Mesendoderm (in vitro differentiated cells): Measurements from ENCODE around the gene POLR3H.
"Not testable (repeated sequence)": the region's sequence is repeated elsewhere in the genome, so short reads cannot be mapped to it uniquely, and the experiment has no call there.

Source experiments
- DNase-seq: peaks from one replicate; pipeline ENCODE4 v3.0.0; 2013
- H2AK5ac ChIP-seq: 2 replicates; pipeline ENCODE4 v1.6.1; 2013; ENCODE audit warnings: low read length, inconsistent platforms
- H2BK120ac ChIP-seq: 2 replicates; pipeline ENCODE4 v1.6.1; 2013; ENCODE audit warnings: low read depth, mild to moderate bottlenecking, low read length, moderate library complexity, mixed read lengths
- H2BK15ac ChIP-seq: replicated peaks from 2 replicates; pipeline ENCODE4 v1.6.1; 2013; ENCODE audit warnings: low read depth, mild to moderate bottlenecking, moderate library complexity
- H2BK5ac ChIP-seq: 2 replicates; pipeline ENCODE4 v1.6.1; 2013; ENCODE audit warnings: low read length, inconsistent platforms
- H3K18ac ChIP-seq: 2 replicates; pipeline ENCODE4 v1.6.1; 2013; ENCODE audit warnings: mild to moderate bottlenecking, low read length, mixed read lengths
- H3K23ac ChIP-seq: one replicate; pipeline ENCODE4 v1.6.1; 2013; ENCODE audit warnings: low read length
- H3K27ac ChIP-seq: 2 replicates; pipeline ENCODE4 v1.5.1; 2013; ENCODE audit warnings: low read depth, mild to moderate bottlenecking, inconsistent platforms, low read length, moderate library complexity
- H3K27me3 ChIP-seq: 2 replicates; pipeline ENCODE4 v1.6.1; 2013; ENCODE audit warnings: low read length, control low read depth, mild to moderate bottlenecking, inconsistent platforms; ENCODE audit not compliant: insufficient read depth, poor library complexity
- H3K36me3 ChIP-seq: 2 replicates; pipeline ENCODE4 v1.6.1; 2013; ENCODE audit warnings: low read length, inconsistent platforms; ENCODE audit not compliant: control insufficient read depth, insufficient read depth
- H3K4ac ChIP-seq: one replicate; pipeline ENCODE4 v1.6.1; 2013; ENCODE audit warnings: low read depth, mild to moderate bottlenecking, low read length, moderate library complexity
- H3K4me1 ChIP-seq: 2 replicates; pipeline ENCODE4 v1.6.1; 2013; ENCODE audit warnings: low read depth, low read length, inconsistent platforms; ENCODE audit not compliant: control insufficient read depth
- H3K4me2 ChIP-seq: 2 replicates; pipeline ENCODE4 v1.6.1; 2013; ENCODE audit warnings: low read length
- H3K4me3 ChIP-seq: 2 replicates; pipeline ENCODE4 v1.5.1; 2013; ENCODE audit warnings: mild to moderate bottlenecking, low read length
- H3K56ac ChIP-seq: one replicate; pipeline ENCODE4 v1.6.1; 2013; ENCODE audit warnings: low read length
- H3K79me1 ChIP-seq: 2 replicates; pipeline ENCODE4 v1.6.1; 2013; ENCODE audit warnings: low read length, inconsistent platforms
- H3K79me2 ChIP-seq: 2 replicates; pipeline ENCODE4 v1.6.1; 2013; ENCODE audit warnings: mild to moderate bottlenecking, low read length; ENCODE audit not compliant: control insufficient read depth, insufficient read depth
- H3K9ac ChIP-seq: 2 replicates; pipeline ENCODE4 v1.6.1; 2013; ENCODE audit warnings: low read length, inconsistent platforms
- H4K5ac ChIP-seq: one replicate; pipeline ENCODE4 v1.6.1; 2013; ENCODE audit warnings: low read length
- H4K8ac ChIP-seq: one replicate; pipeline ENCODE4 v1.6.1; 2013; ENCODE audit warnings: low read depth, mild to moderate bottlenecking, control low read depth, low read length, moderate library complexity
- WGBS: extraction: QIAGEN DNeasy Blood & Tissue Kit; methylation state at CpG from one replicate; pipeline ENCODE4 v1.1.7; 2013; ENCODE audit warnings: low lambda C conversion rate, missing lambda C conversion rate; ENCODE audit not compliant: insufficient coverage; ENCODE audit errors: extremely low coverage; 5-methylcytosine and 5-hydroxymethylcytosine counted together

Gene POLR3H

GRCh38 chr22:41576877-41577276 is 32.6 kb upstream of the POLR3H start:
- DNase-seq, result peak; percentile 92
- no CpG with 5 or more reads among the region's 9 CpGs for WGBS

GRCh38 chr22:41575533-41575932 is 31.3 kb upstream of the POLR3H start:
- H4K8ac ChIP-seq, result no peak overlapping the region
- no CpG with 5 or more reads among the region's 15 CpGs for WGBS
- H3K79me1 ChIP-seq, result no peaks in the 10 kb centered on the region
- no peaks in the 10 kb centered on the region for H3K4me1 ChIP-seq
- H3K18ac ChIP-seq, result no peak overlapping the region
- no peak overlapping the region for H3K9ac ChIP-seq
- H3K79me2 ChIP-seq, result no peaks in the 10 kb centered on the region
- H3K4me2 ChIP-seq, result no peak overlapping the region
- H3K27me3 ChIP-seq, result no peaks in the 10 kb centered on the region
- no peak overlapping the region for H3K4me3 ChIP-seq
- H2AK5ac ChIP-seq, result no peak overlapping the region
- no peak overlapping the region for H3K27ac ChIP-seq
- H2BK120ac ChIP-seq, result no peak overlapping the region
- H2BK5ac ChIP-seq, result no peak overlapping the region
- no peak overlapping the region for H3K4ac ChIP-seq
- DNase-seq, result no peak
- no peak overlapping the region for H2BK15ac ChIP-seq
- H3K56ac ChIP-seq, result no peak overlapping the region
- no peaks in the 10 kb centered on the region for H3K36me3 ChIP-seq
- H4K5ac ChIP-seq, result no peak overlapping the region
- H3K23ac ChIP-seq, result no peak overlapping the region

More at GRCh38 chr22:41576877-41577276, 32.6 kb upstream of the POLR3H start:
- no peak overlapping the region for H3K23ac ChIP-seq
- no peak overlapping the region for H3K4me3 ChIP-seq
- no peak overlapping the region for H3K9ac ChIP-seq
- H2AK5ac ChIP-seq, result no peak overlapping the region
- H3K18ac ChIP-seq, result no peak overlapping the region
- no peak overlapping the region for H3K4ac ChIP-seq
- no peak overlapping the region for H3K4me2 ChIP-seq
- H4K8ac ChIP-seq, result no peak overlapping the region
- no peaks in the 10 kb centered on the region for H3K36me3 ChIP-seq
- no peaks in the 10 kb centered on the region for H3K79me1 ChIP-seq
- no peaks in the 10 kb centered on the region for H3K4me1 ChIP-seq
- no peak overlapping the region for H4K5ac ChIP-seq
- no peak overlapping the region for H2BK5ac ChIP-seq
- H3K56ac ChIP-seq, result no peak overlapping the region
- no peak overlapping the region for H3K27ac ChIP-seq
- no peaks in the 10 kb centered on the region for H3K27me3 ChIP-seq
- no peak overlapping the region for H2BK120ac ChIP-seq
- no peak overlapping the region for H2BK15ac ChIP-seq
- no peaks in the 10 kb centered on the region for H3K79me2 ChIP-seq

- Histone ChIP-seq H3K9ac (no peak overlapping the region), H2BK15ac (no peak overlapping the region), H3K23ac (no peak overlapping the region), H2BK120ac (no peak overlapping the region), H3K18ac (no peak overlapping the region), H3K79me1 (no peaks in the 10 kb centered on the region), H3K4me1 (no peaks in the 10 kb centered on the region), H3K36me3 (no peaks in the 10 kb centered on the region), H3K4me3 (no peak overlapping the region), H4K5ac (no peak overlapping the region), H3K56ac (no peak overlapping the region), H3K27me3 (no peaks in the 10 kb centered on the region), H2BK5ac (no peak overlapping the region), H3K27ac (no peak overlapping the region), H3K4ac (no peak overlapping the region), H3K4me2 (no peak overlapping the region), H3K79me2 (no peaks in the 10 kb centered on the region), H4K8ac (no peak overlapping the region), H2AK5ac (no peak overlapping the region)
- DNase-seq, result no peak
- no CpG with 5 or more reads among the region's 26 CpGs for WGBS
These were observed 30.6 kb upstream of the POLR3H start for GRCh38 chr22:41574847-41575381.

GRCh38 chr22:41573677-41574076 is 29.4 kb upstream of the POLR3H start:
- WGBS, result no CpG with 5 or more reads among the region's 11 CpGs
- no peak overlapping the region for H3K4me2 ChIP-seq
- H4K5ac ChIP-seq, result no peak overlapping the region
- no peak overlapping the region for H4K8ac ChIP-seq
- H3K4me1 ChIP-seq, result no peaks in the 10 kb centered on the region
- no peak overlapping the region for H2BK120ac ChIP-seq
- no peaks in the 10 kb centered on the region for H3K79me1 ChIP-seq
- no peak overlapping the region for H3K56ac ChIP-seq
- no peak overlapping the region for H2BK15ac ChIP-seq
- H3K79me2 ChIP-seq, result no peaks in the 10 kb centered on the region
- H3K36me3 ChIP-seq, result no peaks in the 10 kb centered on the region
- H2BK5ac ChIP-seq, result no peak overlapping the region
- DNase-seq, result no peak
- H3K18ac ChIP-seq, result no peak overlapping the region
- no peaks in the 10 kb centered on the region for H3K27me3 ChIP-seq
- H3K23ac ChIP-seq, result no peak overlapping the region
- no peak overlapping the region for H3K27ac ChIP-seq
- no peak overlapping the region for H3K4me3 ChIP-seq
- H3K4ac ChIP-seq, result no peak overlapping the region
- H3K9ac ChIP-seq, result no peak overlapping the region
- no peak overlapping the region for H2AK5ac ChIP-seq

GRCh38 chr22:41572305-41572704 is 28.0 kb upstream of the POLR3H start:
- not testable (repeated sequence) for DNase-seq, H4K5ac ChIP-seq, H3K27ac ChIP-seq, H2BK120ac ChIP-seq, H3K4me3 ChIP-seq, H4K8ac ChIP-seq, H3K23ac ChIP-seq, H3K9ac ChIP-seq, H3K18ac ChIP-seq, H3K56ac ChIP-seq, H3K27me3 ChIP-seq, H3K36me3 ChIP-seq, H2AK5ac ChIP-seq, H3K4ac ChIP-seq, H2BK5ac ChIP-seq, H2BK15ac ChIP-seq, H3K79me1 ChIP-seq, H3K79me2 ChIP-seq, H3K4me2 ChIP-seq, H3K4me1 ChIP-seq
- WGBS, result no CpG with 5 or more reads among the region's 3 CpGs

- WGBS, result no CpG with 5 or more reads among the region's 14 CpGs
- H3K56ac ChIP-seq, result no peak overlapping the region
- no peak overlapping the region for H2BK5ac ChIP-seq
These were observed 27.5 kb upstream of the POLR3H start for GRCh38 chr22:41571786-41572185.

More at GRCh38 chr22:41571786-41572185, 27.5 kb upstream of the POLR3H start:
- Histone ChIP-seq H3K4me3 (no peak overlapping the region), H2BK120ac (no peak overlapping the region), H3K4ac (no peak overlapping the region), H3K79me1 (no peaks in the 10 kb centered on the region), H3K4me2 (no peak overlapping the region), H2AK5ac (no peak overlapping the region), H3K79me2 (no peaks in the 10 kb centered on the region), H3K18ac (no peak overlapping the region), H3K27ac (no peak overlapping the region), H4K8ac (no peak overlapping the region), H3K27me3 (no peaks in the 10 kb centered on the region), H4K5ac (no peak overlapping the region), H2BK15ac (no peak overlapping the region), H3K23ac (no peak overlapping the region), H3K36me3 (no peaks in the 10 kb centered on the region), H3K4me1 (no peaks in the 10 kb centered on the region), H3K9ac (no peak overlapping the region)
- no peak for DNase-seq
